K562 (cell line): Measurements from ENCODE around the gene TTC21A. TPM values are rescaled to one million over a fixed set of nuclear protein-coding genes. Genes with fewer than 3 reads are reported as not detected.

Source experiments
- GTF2B ChIP-seq: IDR thresholded peaks from 2 replicates; pipeline ENCODE4 v1.6.1; 2011; ENCODE audit not compliant: insufficient read length; ENCODE audit errors: extremely low read depth
- RBM25 ChIP-seq: fragments of 200-400 bp; formaldehyde crosslinking; IDR thresholded peaks from 2 replicates; pipeline ENCODE4 v1.6.1; 2018; ENCODE audit warnings: low read length, low read depth, moderate library complexity; ENCODE audit not compliant: severe bottlenecking
- SP2 ChIP-seq: IDR thresholded peaks from 2 replicates; pipeline ENCODE4 v1.6.1; 2011; ENCODE audit warnings: mild to moderate bottlenecking, low read depth, low read length, moderate library complexity; ENCODE audit not compliant: poor library complexity, severe bottlenecking; ENCODE audit errors: extremely low read depth
- SREBF1 ChIP-seq: fragments of 150-350 bp; IDR thresholded peaks from 2 replicates; pipeline ENCODE4 v1.6.1; 2014; ENCODE audit warnings: antibody characterized with exemption, low read depth, low read length, borderline replicate concordance
- ZNF277 ChIP-seq: fragments of 250-450 bp; sonication (Bioruptor Pico); IDR thresholded peaks from 2 replicates; pipeline ENCODE4 v1.8.0; 2022; ENCODE audit warnings: inconsistent platforms, mild to moderate bottlenecking, moderate library complexity, borderline replicate concordance
- ZNF57 ChIP-seq: fragments of 450-650 bp; formaldehyde crosslinking; IDR thresholded peaks from 2 replicates; pipeline ENCODE4 v1.4.0; 2020; ENCODE audit warnings: mild to moderate bottlenecking, moderate library complexity
- ZNF609 ChIP-seq: sonication (generic); formaldehyde crosslinking; IDR thresholded peaks from 2 replicates; pipeline ENCODE4 v1.8.1; 2023; ENCODE audit warnings: missing genetic modification reagents, mild to moderate bottlenecking, borderline replicate concordance
- polyA plus RNA-seq, 8 experiments: library from polyadenylated mRNA; depleted of rRNA in 4 of 8; stranded (reverse) in 5 of 8; unstranded in 3 of 8; fragments of >200 nt; fragmentation: Nextera tagmentation in 2 of 8; fragmentation: Illumina TruSeq in 1 of 8; extraction: Ambion mirVana in 2 of 8; extraction: Trizol in 1 of 8; gene quantifications; 2 replicates each; pipeline versions ENCODE4 v1.2.1 to v1.2.3, GENCODE V29; 2011 to 2014; ENCODE audit warnings: inconsistent platforms in 1 of 8, missing spikeins in 1 of 8
- total RNA-seq, 7 experiments: library from RNA; depleted of rRNA in 6 of 7; stranded (reverse); fragments of >200 nt in 6 of 7; fragmentation: Illumina TruSeq in 2 of 7; extraction: Trizol in 2 of 7; gene quantifications; 2 replicates each; pipeline versions ENCODE4 v1.2.1 to v1.2.3, GENCODE V29; 2011 to 2021; ENCODE audit warnings: low replicate concordance in 1 of 7
- TF ChIP-seq, protein P1 (sequence below): fragments of 450-650 bp; IDR thresholded peaks from 2 replicates; pipeline ENCODE4 v1.6.1; 2016; ENCODE audit warnings: antibody characterized with exemption
- TF ChIP-seq, protein P2 (sequence below): fragments of 450-650 bp; IDR thresholded peaks from 2 replicates; pipeline ENCODE4 v1.6.1; 2018; ENCODE audit not compliant: partially characterized antibody
- TF ChIP-seq, protein P3 (sequence below): fragments of 450-650 bp; IDR thresholded peaks from 2 replicates; pipeline ENCODE4 v1.6.1; 2016; ENCODE audit warnings: mild to moderate bottlenecking

Gene TTC21A
- total and polyA plus RNA-seq, 9 of the 15 experiments (the other 6 are each of a cell fraction or from before 2014, with no cell fraction given): 0.22 to 1.4 (median 0.70) TPM

- TF ChIP-seq RBM25 (no peak), ZNF609 (CRISPR knock-in tag) (no peak), SREBF1 (no peak), ZNF57 (CRISPR knock-in tag) (no peak), ZNF277 (CRISPR knock-in tag) (no peak), SP2 (no peak), GTF2B (no peak)
- TF ChIP-seq, protein P1, sequence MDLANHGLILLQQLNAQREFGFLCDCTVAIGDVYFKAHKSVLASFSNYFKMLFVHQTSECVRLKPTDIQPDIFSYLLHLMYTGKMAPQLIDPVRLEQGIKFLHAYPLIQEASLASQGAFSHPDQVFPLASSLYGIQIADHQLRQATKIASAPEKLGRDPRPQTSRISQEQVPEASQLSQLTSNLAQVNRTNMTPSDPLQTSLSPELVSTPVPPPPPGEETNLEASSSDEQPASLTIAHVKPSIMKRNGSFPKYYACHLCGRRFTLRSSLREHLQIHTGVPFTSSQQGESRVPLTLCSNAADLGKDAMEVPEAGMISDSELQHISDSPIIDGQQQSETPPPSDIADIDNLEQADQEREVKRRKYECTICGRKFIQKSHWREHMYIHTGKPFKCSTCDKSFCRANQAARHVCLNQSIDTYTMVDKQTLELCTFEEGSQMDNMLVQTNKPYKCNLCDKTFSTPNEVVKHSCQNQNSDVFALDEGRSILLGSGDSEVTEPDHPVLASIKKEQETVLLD: no peak
- TF ChIP-seq, protein P2, sequence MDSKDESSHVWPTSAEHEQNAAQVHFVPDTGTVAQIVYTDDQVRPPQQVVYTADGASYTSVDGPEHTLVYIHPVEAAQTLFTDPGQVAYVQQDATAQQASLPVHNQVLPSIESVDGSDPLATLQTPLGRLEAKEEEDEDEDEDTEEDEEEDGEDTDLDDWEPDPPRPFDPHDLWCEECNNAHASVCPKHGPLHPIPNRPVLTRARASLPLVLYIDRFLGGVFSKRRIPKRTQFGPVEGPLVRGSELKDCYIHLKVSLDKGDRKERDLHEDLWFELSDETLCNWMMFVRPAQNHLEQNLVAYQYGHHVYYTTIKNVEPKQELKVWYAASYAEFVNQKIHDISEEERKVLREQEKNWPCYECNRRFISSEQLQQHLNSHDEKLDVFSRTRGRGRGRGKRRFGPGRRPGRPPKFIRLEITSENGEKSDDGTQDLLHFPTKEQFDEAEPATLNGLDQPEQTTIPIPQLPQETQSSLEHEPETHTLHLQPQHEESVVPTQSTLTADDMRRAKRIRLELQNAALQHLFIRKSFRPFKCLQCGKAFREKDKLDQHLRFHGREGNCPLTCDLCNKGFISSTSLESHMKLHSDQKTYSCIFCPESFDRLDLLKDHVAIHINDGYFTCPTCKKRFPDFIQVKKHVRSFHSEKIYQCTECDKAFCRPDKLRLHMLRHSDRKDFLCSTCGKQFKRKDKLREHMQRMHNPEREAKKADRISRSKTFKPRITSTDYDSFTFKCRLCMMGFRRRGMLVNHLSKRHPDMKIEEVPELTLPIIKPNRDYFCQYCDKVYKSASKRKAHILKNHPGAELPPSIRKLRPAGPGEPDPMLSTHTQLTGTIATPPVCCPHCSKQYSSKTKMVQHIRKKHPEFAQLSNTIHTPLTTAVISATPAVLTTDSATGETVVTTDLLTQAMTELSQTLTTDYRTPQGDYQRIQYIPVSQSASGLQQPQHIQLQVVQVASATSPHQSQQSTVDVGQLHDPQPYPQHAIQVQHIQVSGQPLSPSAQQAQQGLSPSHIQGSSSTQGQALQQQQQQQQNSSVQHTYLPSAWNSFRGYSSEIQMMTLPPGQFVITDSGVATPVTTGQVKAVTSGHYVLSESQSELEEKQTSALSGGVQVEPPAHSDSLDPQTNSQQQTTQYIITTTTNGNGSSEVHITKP: no peak
- TF ChIP-seq, protein P3, sequence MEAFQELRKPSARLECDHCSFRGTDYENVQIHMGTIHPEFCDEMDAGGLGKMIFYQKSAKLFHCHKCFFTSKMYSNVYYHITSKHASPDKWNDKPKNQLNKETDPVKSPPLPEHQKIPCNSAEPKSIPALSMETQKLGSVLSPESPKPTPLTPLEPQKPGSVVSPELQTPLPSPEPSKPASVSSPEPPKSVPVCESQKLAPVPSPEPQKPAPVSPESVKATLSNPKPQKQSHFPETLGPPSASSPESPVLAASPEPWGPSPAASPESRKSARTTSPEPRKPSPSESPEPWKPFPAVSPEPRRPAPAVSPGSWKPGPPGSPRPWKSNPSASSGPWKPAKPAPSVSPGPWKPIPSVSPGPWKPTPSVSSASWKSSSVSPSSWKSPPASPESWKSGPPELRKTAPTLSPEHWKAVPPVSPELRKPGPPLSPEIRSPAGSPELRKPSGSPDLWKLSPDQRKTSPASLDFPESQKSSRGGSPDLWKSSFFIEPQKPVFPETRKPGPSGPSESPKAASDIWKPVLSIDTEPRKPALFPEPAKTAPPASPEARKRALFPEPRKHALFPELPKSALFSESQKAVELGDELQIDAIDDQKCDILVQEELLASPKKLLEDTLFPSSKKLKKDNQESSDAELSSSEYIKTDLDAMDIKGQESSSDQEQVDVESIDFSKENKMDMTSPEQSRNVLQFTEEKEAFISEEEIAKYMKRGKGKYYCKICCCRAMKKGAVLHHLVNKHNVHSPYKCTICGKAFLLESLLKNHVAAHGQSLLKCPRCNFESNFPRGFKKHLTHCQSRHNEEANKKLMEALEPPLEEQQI: no peak
Measured at GRCh38 chr3:39150803-39151631, 43.5 kb downstream of the TTC21A start (continued).
